22Rv1 (cell line): Measurements from ENCODE around the gene EIF5A.

Source experiments
- H3K27ac ChIP-seq: fragments of 450-650 bp; 2 replicates; pipeline ENCODE4 v1.5.1; 2017
- CTCF ChIP-seq: fragments of 450-650 bp; IDR thresholded peaks from 2 replicates; pipeline ENCODE4 v1.5.1; 2017; ENCODE audit warnings: mild to moderate bottlenecking
- ZFX ChIP-seq: fragments of 450-650 bp; IDR thresholded peaks from 2 replicates; pipeline ENCODE4 v1.6.1; 2017; ENCODE audit warnings: antibody characterized with exemption, borderline replicate concordance

Gene EIF5A

DNA sequence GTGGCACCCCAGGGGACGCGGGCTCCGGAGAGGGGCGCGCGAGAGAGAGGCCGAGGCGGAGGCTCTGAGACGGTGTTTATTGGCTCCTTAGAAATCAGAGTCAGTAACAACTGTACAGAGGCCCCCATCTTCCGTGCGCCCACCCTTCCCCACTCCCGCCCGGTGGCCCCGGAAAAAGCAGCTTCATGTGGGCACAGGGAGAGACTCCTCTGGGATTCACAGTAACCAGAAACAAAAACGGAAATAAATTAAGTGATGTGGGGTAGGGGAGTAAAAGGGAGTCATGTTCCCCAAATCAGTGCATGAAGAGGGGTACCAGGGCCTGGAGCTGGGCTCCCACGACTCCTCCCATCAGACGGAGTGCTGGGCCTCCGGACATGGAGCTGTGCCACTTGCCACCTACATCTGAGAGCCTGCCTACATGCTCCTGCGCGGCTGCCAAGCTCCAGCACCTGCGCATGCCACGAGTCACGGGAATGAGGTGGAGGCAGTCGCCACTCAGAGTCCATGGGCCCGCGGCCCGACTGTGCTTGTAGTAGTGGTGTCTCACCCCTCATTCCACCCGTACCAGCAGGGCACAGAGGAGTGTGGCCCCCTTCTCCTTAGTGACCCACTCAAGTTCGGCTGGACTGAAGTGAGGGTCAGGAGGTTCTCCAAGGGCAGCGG, 8.3 kb downstream of the EIF5A start:
- peak overlapping the region; percentile 99 for H3K27ac ChIP-seq

DNA sequence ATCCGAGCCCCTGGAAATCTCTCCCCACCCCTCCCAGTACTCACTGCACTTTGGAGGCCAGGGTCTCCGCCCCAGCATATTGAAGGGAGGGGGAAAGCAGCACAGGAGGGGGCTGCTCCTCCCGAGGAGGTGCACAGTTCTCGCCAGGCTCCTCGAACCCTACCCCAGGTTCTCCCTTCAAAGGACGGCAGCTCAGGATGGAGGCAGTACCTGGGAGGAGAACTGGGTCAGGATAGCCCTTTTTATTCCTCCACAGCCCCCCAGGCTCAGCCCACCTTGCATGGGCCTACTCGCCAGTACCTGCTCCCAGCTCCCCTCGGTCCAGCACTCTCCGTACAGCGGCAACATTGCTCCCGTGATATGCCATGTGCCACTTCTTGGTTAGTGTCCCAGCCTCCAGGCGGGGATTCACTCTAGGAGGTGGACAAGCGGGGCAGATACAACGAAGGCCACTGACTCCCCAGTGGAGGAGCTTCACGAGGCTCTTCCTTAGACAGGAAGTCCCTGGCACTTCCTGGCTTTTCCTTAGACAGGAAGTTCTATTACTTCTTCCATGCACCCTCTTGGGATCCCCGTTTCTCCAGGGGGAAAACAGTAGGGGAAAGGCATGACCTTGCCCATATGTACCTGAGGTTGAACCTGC, 9.9 kb downstream of the EIF5A start:
- TF ChIP-seq CTCF: no peak
- no peak for TF ChIP-seq ZFX
- H3K27ac ChIP-seq: peak overlapping the region; percentile 99

More for the DNA sequence above, 8.3 kb downstream of the EIF5A start:
- TF ChIP-seq ZFX: no peak
- TF ChIP-seq CTCF: no peak

DNA sequence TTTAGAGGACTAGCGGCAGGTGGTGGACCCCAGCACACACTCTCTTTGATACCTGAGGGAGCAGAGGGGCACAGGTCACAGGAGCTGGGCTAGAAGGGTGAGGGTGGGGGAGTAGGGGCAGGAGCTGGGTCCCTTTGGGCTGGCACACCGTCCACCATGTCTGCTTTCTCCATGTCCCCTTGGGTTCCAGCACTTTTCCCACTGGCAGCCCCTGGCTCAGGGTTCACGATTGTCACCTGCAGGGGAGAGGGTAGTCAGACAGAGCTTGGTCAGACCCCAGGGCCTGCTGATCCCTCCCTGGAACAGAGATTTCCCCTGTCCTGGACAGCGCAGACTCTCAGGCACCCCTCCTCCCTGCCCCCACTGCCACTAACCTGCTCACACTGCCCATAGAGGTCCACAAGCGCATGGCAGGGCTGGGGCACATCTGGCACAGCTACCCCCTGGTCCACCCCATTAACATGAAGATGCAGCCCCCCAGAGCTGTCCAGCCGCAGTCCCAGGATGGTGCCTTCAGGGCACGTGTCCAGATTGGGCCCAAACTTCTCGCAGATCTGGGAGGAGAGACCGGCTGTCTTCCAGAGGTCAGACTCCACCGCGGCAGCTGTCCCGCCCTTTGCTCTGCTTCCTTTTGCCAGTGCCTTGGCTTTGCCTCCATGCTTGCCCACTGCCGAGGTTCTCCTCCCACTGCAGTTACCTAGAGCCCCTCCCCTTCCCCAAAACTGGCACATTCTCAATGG, 10.9 kb downstream of the EIF5A start:
- H3K27ac ChIP-seq: peak overlapping the region; percentile 99; the same call in 1 of the 2 replicates
- TF ChIP-seq ZFX (no peak), CTCF (no peak)

DNA sequence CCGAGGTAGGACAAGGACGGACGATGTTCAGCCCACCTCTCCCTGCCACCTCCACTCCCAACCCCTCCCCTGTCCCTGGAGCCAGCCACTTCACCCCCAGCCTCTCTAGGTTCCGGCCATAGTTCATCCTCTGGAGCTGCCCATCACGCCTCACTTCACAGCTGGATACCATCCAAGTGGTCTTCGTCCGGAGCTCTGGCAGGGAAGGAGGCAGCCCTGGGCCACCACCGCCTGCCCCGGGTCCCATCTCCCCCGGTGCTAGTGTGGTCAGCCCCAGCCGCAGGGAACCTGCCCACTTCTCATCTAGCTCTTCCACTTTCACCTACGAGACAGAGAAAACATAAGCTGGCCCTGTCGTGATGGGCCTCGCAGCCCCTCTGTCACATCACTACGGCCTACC, 14.0 kb downstream of the EIF5A start:
- no peak for TF ChIP-seq ZFX
- TF ChIP-seq CTCF: no peak

GRCh38 chr17:7322520-7323194, 15.2 kb downstream of the EIF5A start:
- TF ChIP-seq ZFX (no peak), CTCF (no peak)
- H3K27ac ChIP-seq: no peak overlapping the region

More for the DNA sequence above, 14.0 kb downstream of the EIF5A start:
- H3K27ac ChIP-seq: no peak overlapping the region

GRCh38 chr17:7323731-7324437, 16.5 kb downstream of the EIF5A start:
- TF ChIP-seq CTCF (peak; percentile 90), ZFX (no peak)
- no peak overlapping the region for H3K27ac ChIP-seq
